K562 (cell line): ENCODE results near the gene KLHL18. TPM values are rescaled to one million over a fixed set of nuclear protein-coding genes. Genes with fewer than 3 reads are reported as not detected.

Experiments
- ATAC-seq: fragments of 200-7000 bp; cut with Tn5 transposase; 3 replicates; pipeline ENCODE4 v1.9.1; 2020; ENCODE audit warnings: moderate library complexity
- Bru-seq: library from RNA; stranded (reverse); fragments of 400-500 nt; gene quantifications from one replicate; lab custom pipeline; 2021; lab: Mats Ljungman, UMichigan
- BruChase-seq, 2 experiments: library from RNA; stranded (reverse); fragments of 400-500 nt; gene quantifications; one replicate each; lab custom pipeline; 2021; lab: Mats Ljungman, UMichigan
- BruUV-seq: library from RNA; stranded (reverse); fragments of 400-500 nt; replicated peaks from 2 replicates; lab custom pipeline; 2021; lab: Mats Ljungman, UMichigan
- CTCF ChIA-PET: fragments of 300-600 bp; formaldehyde crosslinking; extraction: SDS; loops from one replicate; lab custom pipeline; 2021; ENCODE audit warnings: low intra/inter-chr PET ratio; lab: Yijun Ruan, JAX
- POLR2A ChIA-PET: fragments of 300-600, 350-650 bp; sonication (Branson Sonifier 250); formaldehyde crosslinking; extraction: SDS; loops from one replicate; lab custom pipeline; 2021; ENCODE audit warnings: antibody characterized with exemption, inconsistent platforms; lab: Yijun Ruan, JAX
- DNase-seq, 4 experiments: peaks; one replicate each; pipeline versions ENCODE4 v3.0.0 to v3.0.0-alpha.2; 2011 to 2018; ENCODE audit warnings: low spot score in 3 of 4, mixed read lengths in 3 of 4; ENCODE audit errors: extremely low read depth in 1 of 4
- FAIRE-seq: peaks from 2 replicates; lab custom pipeline; 2011; peaks lifted over from hg19 to GRCh38; lab: Jason Lieb, UNC
- H2AFZ ChIP-seq: 2 replicates; pipeline ENCODE4 v1.6.0; 2011; ENCODE audit warnings: low read depth, low read length, control low read depth, inconsistent platforms
- H3K27ac ChIP-seq: fragments of 200-600 bp; 3 replicates; pipeline ENCODE4 v1.8.0; 2011; ENCODE audit warnings: low read depth, mild to moderate bottlenecking, control low read depth, inconsistent platforms, low read length, moderate library complexity, mixed read lengths; ENCODE audit errors: extremely low read depth
- H3K27me3 ChIP-seq, 2 experiments: fragments of 300-600 bp in 1 of 2; 2 replicates in 1 of 2; 3 replicates in 1 of 2; pipeline versions ENCODE4 v1.6.0 to v1.8.0; 2011; ENCODE audit warnings: inconsistent platforms in 2 of 2, low read length in 2 of 2, mild to moderate bottlenecking in 1 of 2, mixed read lengths in 1 of 2, moderate library complexity in 1 of 2; ENCODE audit not compliant: control insufficient read depth in 2 of 2, insufficient read depth in 2 of 2
- H3K36me3 ChIP-seq: fragments of 300-600 bp; 3 replicates; pipeline ENCODE4 v1.8.0; 2011; ENCODE audit warnings: mild to moderate bottlenecking, low read length, inconsistent platforms; ENCODE audit not compliant: control insufficient read depth, insufficient read depth
- H3K4me1 ChIP-seq, 2 experiments: fragments of 200-600 bp in 1 of 2; replicated peaks in 1 of 2; 2 replicates in 1 of 2; 3 replicates in 1 of 2; pipeline versions ENCODE4 v1.5.1 to v1.8.0; 2011; ENCODE audit warnings: inconsistent platforms in 2 of 2, low read length in 2 of 2, mild to moderate bottlenecking in 1 of 2, mixed read lengths in 1 of 2, moderate library complexity in 1 of 2; ENCODE audit not compliant: control insufficient read depth in 2 of 2, insufficient read depth in 2 of 2
- H3K4me2 ChIP-seq: 2 replicates; pipeline ENCODE4 v1.6.1; 2011; ENCODE audit warnings: low read length, control low read depth, inconsistent platforms, mixed read lengths; ENCODE audit not compliant: insufficient read depth
- H3K4me3 ChIP-seq: fragments of 200-600 bp; sonication (generic), shearing (Covaris generic); 2 replicates; pipeline ENCODE4 v1.5.1; 2016; ENCODE audit warnings: control low read depth, inconsistent platforms
- H3K79me2 ChIP-seq: fragments of 200-600 bp; 3 replicates; pipeline ENCODE4 v1.8.0; 2011; ENCODE audit warnings: low read length, inconsistent platforms; ENCODE audit not compliant: control insufficient read depth, insufficient read depth
- H3K9ac ChIP-seq, 2 experiments: 2 replicates each; pipeline versions ENCODE4 v1.6.0 to v1.6.1; 2011; ENCODE audit warnings: low read depth in 2 of 2, low read length in 2 of 2, control low read depth in 1 of 2, inconsistent platforms in 1 of 2, mild to moderate bottlenecking in 1 of 2, mixed read lengths in 1 of 2; ENCODE audit not compliant: insufficient read depth in 1 of 2
- H3K9me1 ChIP-seq: one replicate; pipeline ENCODE4 v1.6.0; 2011; ENCODE audit warnings: inconsistent platforms, mild to moderate bottlenecking, low read length, moderate library complexity; ENCODE audit not compliant: control insufficient read depth, insufficient read depth
- H3K9me3 ChIP-seq: replicated peaks from 2 replicates; pipeline ENCODE4 v1.5.1; 2011; ENCODE audit warnings: low read depth, low read length, inconsistent platforms; ENCODE audit not compliant: control insufficient read depth, insufficient read depth
- H4K20me1 ChIP-seq: replicated peaks from 2 replicates; pipeline ENCODE4 v1.6.1; 2011; ENCODE audit warnings: low read length, inconsistent platforms, mixed read lengths; ENCODE audit not compliant: control insufficient read depth, insufficient read depth
- ATF1 ChIP-seq, 2 experiments: fragments of 450-650 bp in 1 of 2; IDR thresholded peaks; 2 replicates each; pipeline ENCODE4 v1.6.1; 2016; ENCODE audit warnings: missing compliant biosample characterization in 1 of 2, missing genetic modification characterization in 1 of 2
- C11orf30 ChIP-seq: fragments of 450-650 bp; IDR thresholded peaks from 2 replicates; pipeline ENCODE4 v1.6.1; 2016; ENCODE audit warnings: low read depth, mild to moderate bottlenecking
- CREB3L1 ChIP-seq: fragments of 450-650 bp; IDR thresholded peaks from 2 replicates; pipeline ENCODE4 v1.6.1; 2014; ENCODE audit warnings: low read depth, mild to moderate bottlenecking, moderate library complexity, borderline replicate concordance
- E2F3 ChIP-seq: fragments of 250-450 bp; sonication (Bioruptor Pico); IDR thresholded peaks from 2 replicates; pipeline ENCODE4 v1.4.0; 2020; ENCODE audit warnings: mild to moderate bottlenecking
- ERF ChIP-seq: fragments of 450-650 bp; formaldehyde crosslinking; IDR thresholded peaks from 2 replicates; pipeline ENCODE4 v1.4.0; 2020; ENCODE audit warnings: mild to moderate bottlenecking, mixed read lengths
- ETV5 ChIP-seq: sonication (generic); formaldehyde crosslinking; IDR thresholded peaks from 2 replicates; pipeline ENCODE4 v1.4.0; 2020; ENCODE audit warnings: low read depth, mild to moderate bottlenecking, missing genetic modification reagents
- POLR2H ChIP-seq: IDR thresholded peaks from 2 replicates; pipeline ENCODE4 v1.6.1; 2016; ENCODE audit warnings: missing genetic modification characterization, low read depth, mild to moderate bottlenecking, control low read depth, missing compliant biosample characterization, moderate library complexity
- POLR3G ChIP-seq: IDR thresholded peaks from 2 replicates; pipeline ENCODE4 v1.6.1; 2011; ENCODE audit not compliant: insufficient read length, insufficient replicate concordance; ENCODE audit errors: extremely low read depth
- ZNF583 ChIP-seq: fragments of 250-450 bp; sonication (Bioruptor Pico); IDR thresholded peaks from 2 replicates; pipeline ENCODE4 v1.4.0; 2020
- WGBS: fragments of 100-300 bp; shearing (Covaris generic); methylation state at CpG from one replicate; pipeline ENCODE4 v1.1.6; 2016; ENCODE audit warnings: low coverage, mixed read lengths; ENCODE audit not compliant: insufficient coverage; ENCODE audit errors: missing lambda C conversion rate; 5-methylcytosine and 5-hydroxymethylcytosine counted together
- in situ Hi-C: fragments of 300-500 bp; cut with MboI; formaldehyde crosslinking; loops from 4 replicates; pipeline ENCODE4 v1.15.0; 2018; ENCODE audit warnings: inconsistent platforms, mixed read lengths
- intact Hi-C: fragments of 100-400 bp; cut with micrococcal nuclease; formaldehyde crosslinking; loops from 2 replicates; pipeline ENCODE4 v1.14.2; 2022
- long read RNA-seq, 3 experiments: library from polyadenylated mRNA in 2 of 3; library from RNA in 1 of 3; unstranded in 2 of 3; stranded (forward) in 1 of 3; transcript quantifications; one replicate each; pipeline ENCODE4 v2.0.0, GENCODE V29; 2019 to 2022
- polyA minus RNA-seq, 3 experiments: library from RNA; depleted of rRNA, polyadenylated mRNA; stranded (reverse); fragments of >200 nt; gene quantifications; 2 replicates each; pipeline ENCODE4 v1.2.3, GENCODE V29; 2011
- polyA plus RNA-seq, 8 experiments: library from polyadenylated mRNA; depleted of rRNA in 4 of 8; stranded (reverse) in 5 of 8; unstranded in 3 of 8; fragments of >200 nt; fragmentation: Nextera tagmentation in 2 of 8; fragmentation: Illumina TruSeq in 1 of 8; extraction: Ambion mirVana in 2 of 8; extraction: Trizol in 1 of 8; gene quantifications; 2 replicates each; pipeline versions ENCODE4 v1.2.1 to v1.2.3, GENCODE V29; 2011 to 2014; ENCODE audit warnings: inconsistent platforms in 1 of 8, missing spikeins in 1 of 8
- total RNA-seq, 7 experiments: library from RNA; depleted of rRNA in 6 of 7; stranded (reverse); fragments of >200 nt in 6 of 7; fragmentation: Illumina TruSeq in 2 of 7; extraction: Trizol in 2 of 7; gene quantifications; 2 replicates each; pipeline versions ENCODE4 v1.2.1 to v1.2.3, GENCODE V29; 2011 to 2021; ENCODE audit warnings: low replicate concordance in 1 of 7
- TF ChIP-seq, protein P1 (sequence below): fragments of 250-450 bp; sonication (Bioruptor Pico); IDR thresholded peaks from 2 replicates; pipeline ENCODE4 v1.4.0; 2020
- TF ChIP-seq, protein P2 (sequence below): sonication (generic); formaldehyde crosslinking; IDR thresholded peaks from 2 replicates; pipeline ENCODE4 v1.8.0; 2022; ENCODE audit warnings: mild to moderate bottlenecking, low read depth, missing genetic modification reagents

The KLHL18 gene
- 54.7 and 60.1 TPM in 2 replicates for total RNA-seq (2011; cell fraction: chromatin; rRNA removed; ENCODE audit: low replicate concordance)
- total RNA-seq (2011; cell fraction: nucleolus; rRNA removed), result 43.5 and 49.7 TPM in 2 replicates
- total RNA-seq (2011; cell fraction: nucleoplasm; rRNA removed), result 55.2 and 67.2 TPM in 2 replicates
- total RNA-seq (2014; rRNA removed), result 26.7 and 34.9 TPM in 2 replicates
- 30.5 and 30.8 TPM in 2 replicates for total RNA-seq (2014; rRNA removed; fragmentation: Illumina TruSeq; extraction: Trizol)
- 33.5 and 34.9 TPM in 2 replicates for total RNA-seq (2015; rRNA removed; fragmentation: Illumina TruSeq; extraction: Trizol)
- 70.8 and 79.5 TPM in 2 replicates for total RNA-seq (2021)
- polyA plus RNA-seq (2011; rRNA removed), result 67.4 and 73.7 TPM in 2 replicates
- polyA plus RNA-seq (2011; cell fraction: cytosol; rRNA removed), result 80.1 and 102 TPM in 2 replicates
- polyA plus RNA-seq (2011; cell fraction: nucleus; rRNA removed), result 39.7 and 55.6 TPM in 2 replicates
- 27.1 and 110 TPM in 2 replicates for polyA plus RNA-seq (2012)
- 48.7 and 52.9 TPM in 2 replicates for polyA plus RNA-seq (2014; fragmentation: Illumina TruSeq; extraction: Trizol)
- 10 to 100 TPM; 81.5 to 97.5 TPM for polyA plus RNA-seq (2014; fragmentation: Nextera tagmentation; extraction: Ambion mirVana)
- 40.4 and 43.6 TPM in 2 replicates for polyA plus RNA-seq (2014; rRNA removed)
- 38.9 and 57.3 TPM in 2 replicates for polyA minus RNA-seq (2011; rRNA and poly(A)+ RNA removed)
- 18.8 and 37.2 TPM in 2 replicates for polyA minus RNA-seq (2011; cell fraction: cytosol; rRNA and poly(A)+ RNA removed)
- polyA minus RNA-seq (2011; cell fraction: nucleus; rRNA and poly(A)+ RNA removed), result 24.2 and 31.7 TPM in 2 replicates
- percentile 82 among the genes with signal in this experiment for Bru-seq, nascent RNA
- percentile 84 among the genes with signal in this experiment for BruChase-seq, experiment 1, labeled RNA remaining after a 2-hour chase
- percentile 84 among the genes with signal in this experiment for BruChase-seq, experiment 2, labeled RNA remaining after a 6-hour chase
- long read RNA-seq, experiment 1, full-length matches to known transcripts, result 92 of 288 reads
- long read RNA-seq, experiment 1, partial matches to known transcripts, result 127 of 288 reads
- long read RNA-seq, experiment 1, other reads (novel, unspliced or antisense), result 69 of 288 reads
- long read RNA-seq, experiment 2, full-length matches to known transcripts, result 26 of 56 reads
- long read RNA-seq, experiment 2, partial matches to known transcripts, result 1 of 56 reads
- long read RNA-seq, experiment 2, other reads (novel, unspliced or antisense), result 29 of 56 reads
- long read RNA-seq, experiment 3, full-length matches to known transcripts, result 23 of 37 reads
- long read RNA-seq, experiment 3, partial matches to known transcripts, result 3 of 37 reads
- long read RNA-seq, experiment 3, other reads (novel, unspliced or antisense), result 11 of 37 reads

DNA sequence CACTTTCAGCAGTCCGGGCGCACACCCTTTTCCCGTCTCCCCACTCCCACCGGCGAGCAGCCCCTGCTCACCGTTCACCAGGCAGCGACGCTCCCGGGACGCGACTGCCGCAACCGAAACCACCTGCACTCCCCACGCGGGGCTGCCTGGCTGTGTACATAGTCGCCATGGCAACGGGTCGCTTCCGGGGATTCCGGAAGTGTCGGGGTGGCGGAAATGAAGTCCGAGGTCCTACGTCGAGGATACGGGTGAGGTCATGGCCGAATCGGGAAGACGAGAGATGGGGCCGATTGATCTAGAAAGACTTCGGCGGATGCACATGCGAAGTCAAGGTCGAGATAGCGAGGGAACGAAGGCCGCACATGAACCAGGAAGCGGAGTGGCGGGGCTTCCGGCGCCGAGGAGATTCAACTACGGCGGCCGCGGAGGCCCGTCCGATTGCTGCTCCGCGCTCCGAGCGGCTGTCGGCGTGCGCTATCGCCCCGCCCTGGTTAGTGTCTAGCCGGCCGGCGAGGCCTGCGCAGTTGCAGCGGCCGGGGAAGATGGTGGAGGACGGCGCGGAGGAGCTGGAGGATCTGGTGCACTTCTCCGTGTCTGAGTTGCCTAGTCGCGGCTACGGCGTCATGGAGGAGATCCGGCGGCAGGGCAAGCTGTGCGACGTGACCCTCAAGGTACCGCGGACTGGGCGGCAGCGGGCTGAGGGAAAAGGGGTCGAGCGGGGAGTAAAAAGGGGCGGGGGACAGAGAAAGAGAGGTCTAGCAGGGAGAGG, at the start of gene KLHL18, which contains the start of gene KIF9:
KLHL18 (plus strand) TSS at position 521 of the 769 bp plus-strand sequence; CDS start at position 543, 22 bp downstream.
KIF9 (minus strand) TSS at position 376 of the 769 bp plus-strand sequence. CDS start 5,425 bp downstream, outside the sequence.
- peaks cover 62% of the 10 kb centered on the region for H3K79me2 ChIP-seq
- in situ Hi-C loops, result loop anchor here (5.0 kb wide), 1 partner anchor 40 kb away; no protein-coding TSS in a partner anchor
- peak; percentile 88 for FAIRE-seq
- WGBS, result under 1% methylated on average over 82 of the region's 82 CpGs
- no TSS peak for BruUV-seq
- intact Hi-C loops, result loop anchor here (1.0 kb wide), 1 partner anchor 33 kb away; no protein-coding TSS in a partner anchor
- peak within 1 kb of the TSS; percentile 86 for H3K27ac ChIP-seq
- peak; percentile 93 for ATAC-seq
- DNase-seq, result peak; percentile 94 to 99 (median 96)
- H3K4me2 ChIP-seq, result peak within 1 kb of the TSS; percentile 97
- peaks cover 28% of the 10 kb centered on the region for H3K36me3 ChIP-seq
- ChIA-PET CTCF (interaction anchor here (1.9 kb wide), 1 partner anchor 42 kb away, joined by 10 read pairs; no protein-coding TSS in a partner anchor), POLR2A (interaction anchor here (0.6 to 1.9 kb wide), 12 partner anchors 8 to 1418 kb away, joined by 3 to 12 read pairs (median 4); no protein-coding TSS in a partner anchor)
- no peaks in the 10 kb centered on the region for H3K9me3 ChIP-seq
- H3K4me3 ChIP-seq, result peak within 1 kb of the TSS; percentile 82
- H3K9me1 ChIP-seq, result no peaks in the 10 kb centered on the region
- peak within 1 kb of the TSS; percentile 80 to 98 for H3K9ac ChIP-seq
- no peaks in the 10 kb centered on the region for H4K20me1 ChIP-seq
- H3K4me1 ChIP-seq, result peaks cover 12 to 14% of the 10 kb centered on the region in 2 experiments
- peak within 1 kb of the TSS; percentile 95 for H2AFZ ChIP-seq
- no peaks in the 10 kb centered on the region for H3K27me3 ChIP-seq
- TF ChIP-seq ATF1 (CRISPR knock-in tag; IDR thresholded peaks at IDR 0.05) (no peak), ATF1 (tag; IDR thresholded peaks at IDR 0.05) (peak; percentile 97), E2F3 (CRISPR knock-in tag) (0 out of 2 replicates have a peak, but pooled peaks have one; percentile 24), C11orf30 (peak; percentile 91), ETV5 (CRISPR knock-in tag) (peak; percentile 100), POLR3G (no peak), ZNF583 (CRISPR knock-in tag) (peak; percentile 51; the same call in 1 of the 2 replicates), POLR2H (tag) (peak; percentile 53), ERF (CRISPR knock-in tag) (no peak; the same call in 1 of the 2 replicates), CREB3L1 (peak; percentile 90)
- TF ChIP-seq, protein P1, sequence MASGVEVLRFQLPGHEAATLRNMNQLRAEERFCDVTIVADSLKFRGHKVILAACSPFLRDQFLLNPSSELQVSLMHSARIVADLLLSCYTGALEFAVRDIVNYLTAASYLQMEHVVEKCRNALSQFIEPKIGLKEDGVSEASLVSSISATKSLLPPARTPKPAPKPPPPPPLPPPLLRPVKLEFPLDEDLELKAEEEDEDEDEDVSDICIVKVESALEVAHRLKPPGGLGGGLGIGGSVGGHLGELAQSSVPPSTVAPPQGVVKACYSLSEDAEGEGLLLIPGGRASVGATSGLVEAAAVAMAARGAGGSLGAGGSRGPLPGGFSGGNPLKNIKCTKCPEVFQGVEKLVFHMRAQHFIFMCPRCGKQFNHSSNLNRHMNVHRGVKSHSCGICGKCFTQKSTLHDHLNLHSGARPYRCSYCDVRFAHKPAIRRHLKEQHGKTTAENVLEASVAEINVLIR (CRISPR knock-in tag), result peak; percentile 62
- TF ChIP-seq, protein P2, sequence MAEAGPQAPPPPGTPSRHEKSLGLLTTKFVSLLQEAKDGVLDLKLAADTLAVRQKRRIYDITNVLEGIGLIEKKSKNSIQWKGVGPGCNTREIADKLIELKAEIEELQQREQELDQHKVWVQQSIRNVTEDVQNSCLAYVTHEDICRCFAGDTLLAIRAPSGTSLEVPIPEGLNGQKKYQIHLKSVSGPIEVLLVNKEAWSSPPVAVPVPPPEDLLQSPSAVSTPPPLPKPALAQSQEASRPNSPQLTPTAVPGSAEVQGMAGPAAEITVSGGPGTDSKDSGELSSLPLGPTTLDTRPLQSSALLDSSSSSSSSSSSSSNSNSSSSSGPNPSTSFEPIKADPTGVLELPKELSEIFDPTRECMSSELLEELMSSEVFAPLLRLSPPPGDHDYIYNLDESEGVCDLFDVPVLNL (CRISPR knock-in tag), result peak; percentile 65; the same call in 1 of the 2 replicates
